ENCODE results near the gene BCDIN3D. TPM values are rescaled to one million over a fixed set of nuclear protein-coding genes. Genes with fewer than 3 reads are reported as not detected.

BCDIN3D gene
- total and polyA plus RNA-seq, 10 of the 15 experiments (the other 5 are each of a cell fraction or from before 2014, with no cell fraction given) = 3.7 to 7.2 (median 6.4) TPM

DNA sequence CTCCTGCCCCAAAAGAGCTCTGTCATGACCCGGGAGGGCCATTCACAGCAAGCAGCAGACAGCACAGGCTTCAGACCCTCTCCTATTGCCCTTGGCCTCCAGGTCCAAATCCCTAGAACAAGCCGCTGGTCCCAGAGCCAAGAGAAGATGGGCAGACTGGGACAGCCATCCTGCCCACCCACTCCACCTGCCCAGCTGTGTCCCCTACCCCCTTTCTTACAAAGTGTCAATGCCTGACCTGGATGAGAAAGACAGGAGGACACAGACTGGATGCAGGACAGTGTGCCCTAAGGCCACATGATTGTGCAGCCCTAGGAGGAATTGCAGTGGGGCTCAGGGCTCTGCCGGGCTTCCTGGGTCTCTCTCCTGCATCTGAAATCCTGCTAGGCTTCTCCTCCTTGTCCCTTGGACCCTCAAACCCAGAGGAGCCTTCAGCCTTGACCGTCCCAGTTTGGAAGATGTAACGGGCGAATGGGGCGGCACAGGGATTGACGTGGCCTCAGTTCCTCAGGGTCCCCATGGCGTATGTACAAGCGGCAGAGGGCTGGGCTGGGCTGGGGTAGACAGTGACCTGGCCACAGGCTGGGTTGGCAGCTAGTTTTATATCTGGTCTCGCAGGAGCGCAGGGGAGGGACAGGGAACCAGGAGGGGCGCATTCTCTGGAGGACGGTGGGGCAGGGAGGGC lies 27.1 kb upstream of the BCDIN3D start:
- Histone ChIP-seq H3K36me3 (ENCODE audit: control insufficient read depth in 2 of 2, insufficient read depth in 2 of 2, low read length in 1 of 2) (no peaks in the 10 kb centered on the region), H3K27ac (ENCODE audit: control insufficient read depth, insufficient read depth) (no peak overlapping the region), H3K79me2 (ENCODE audit: control insufficient read depth, insufficient read depth, low read length) (no peaks in the 10 kb centered on the region), H3K4me1 (ENCODE audit: control insufficient read depth, insufficient read depth, low read length) (no peaks in the 10 kb centered on the region), H2AFZ (ENCODE audit: control insufficient read depth, low read depth, low read length) (no peak overlapping the region), H3K4me2 (ENCODE audit: control insufficient read depth, insufficient read depth) (no peak overlapping the region), H3K27me3 (replicated peaks in 1 of 2; ENCODE audit: control insufficient read depth in 2 of 2, insufficient read depth in 2 of 2, low read length in 1 of 2) (no peaks in the 10 kb centered on the region; a peak in 2 of 4 replicates), H3K9ac (ENCODE audit: control insufficient read depth, insufficient read depth, low read length) (no peak overlapping the region), H3K4me3 (no peak overlapping the region), H4K20me1 (ENCODE audit: control insufficient read depth, insufficient read depth) (0 out of 2 replicates have a peak, but pooled peaks cover 2% of the 10 kb centered on the region), H3K9me3 (replicated peaks; ENCODE audit: control insufficient read depth, insufficient read depth, low read length) (no peaks in the 10 kb centered on the region)
- 49% methylated on average over 14 of the region's 14 CpGs for WGBS (ENCODE audit: insufficient coverage, insufficient replicate concordance, low lambda C conversion rate, missing lambda C conversion rate)
- ChIA-PET CTCF (interaction anchor here (0.6 to 2.1 kb wide), 2 partner anchors 76 to 233 kb away, joined by 3 to 8 read pairs; no protein-coding TSS in a partner anchor), SMC1A (ENCODE audit: uncharacterized antibody, unreplicated experiment) (no interaction called here), RAD21 (ENCODE audit: unreplicated experiment) (interaction anchor here (1.4 kb wide), 1 partner anchor 129 kb away, joined by 3 read pairs; the partner anchor contains the start of gene TMBIM6), POLR2A (no interaction called here)
- ATAC-seq (no peak), FAIRE-seq (no peak), DNase-seq (ENCODE audit: low read depth, low spot score) (no peak)
- TF ChIP-seq SMARCA5 (IDR thresholded peaks at IDR 0.05) (no peak), BACH1 (IDR thresholded peaks at IDR 0.05; ENCODE audit: borderline replicate concordance) (no peak), BCL11A (IDR thresholded peaks at IDR 0.05; ENCODE audit: low read depth, low read length) (no peak), POLR2A (IDR thresholded peaks at IDR 0.05; ENCODE audit: low read depth, low read length) (no peak), KDM1A (IDR thresholded peaks at IDR 0.05; ENCODE audit: borderline replicate concordance) (no peak), CBX3 (IDR thresholded peaks at IDR 0.05; ENCODE audit: borderline replicate concordance, low read depth) (no peak)
- TF ChIP-seq, protein P1, sequence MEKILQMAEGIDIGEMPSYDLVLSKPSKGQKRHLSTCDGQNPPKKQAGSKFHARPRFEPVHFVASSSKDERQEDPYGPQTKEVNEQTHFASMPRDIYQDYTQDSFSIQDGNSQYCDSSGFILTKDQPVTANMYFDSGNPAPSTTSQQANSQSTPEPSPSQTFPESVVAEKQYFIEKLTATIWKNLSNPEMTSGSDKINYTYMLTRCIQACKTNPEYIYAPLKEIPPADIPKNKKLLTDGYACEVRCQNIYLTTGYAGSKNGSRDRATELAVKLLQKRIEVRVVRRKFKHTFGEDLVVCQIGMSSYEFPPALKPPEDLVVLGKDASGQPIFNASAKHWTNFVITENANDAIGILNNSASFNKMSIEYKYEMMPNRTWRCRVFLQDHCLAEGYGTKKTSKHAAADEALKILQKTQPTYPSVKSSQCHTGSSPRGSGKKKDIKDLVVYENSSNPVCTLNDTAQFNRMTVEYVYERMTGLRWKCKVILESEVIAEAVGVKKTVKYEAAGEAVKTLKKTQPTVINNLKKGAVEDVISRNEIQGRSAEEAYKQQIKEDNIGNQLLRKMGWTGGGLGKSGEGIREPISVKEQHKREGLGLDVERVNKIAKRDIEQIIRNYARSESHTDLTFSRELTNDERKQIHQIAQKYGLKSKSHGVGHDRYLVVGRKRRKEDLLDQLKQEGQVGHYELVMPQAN (conservative IDR thresholded peaks at IDR 0.05) = no peak
- TF ChIP-seq, protein P2, sequence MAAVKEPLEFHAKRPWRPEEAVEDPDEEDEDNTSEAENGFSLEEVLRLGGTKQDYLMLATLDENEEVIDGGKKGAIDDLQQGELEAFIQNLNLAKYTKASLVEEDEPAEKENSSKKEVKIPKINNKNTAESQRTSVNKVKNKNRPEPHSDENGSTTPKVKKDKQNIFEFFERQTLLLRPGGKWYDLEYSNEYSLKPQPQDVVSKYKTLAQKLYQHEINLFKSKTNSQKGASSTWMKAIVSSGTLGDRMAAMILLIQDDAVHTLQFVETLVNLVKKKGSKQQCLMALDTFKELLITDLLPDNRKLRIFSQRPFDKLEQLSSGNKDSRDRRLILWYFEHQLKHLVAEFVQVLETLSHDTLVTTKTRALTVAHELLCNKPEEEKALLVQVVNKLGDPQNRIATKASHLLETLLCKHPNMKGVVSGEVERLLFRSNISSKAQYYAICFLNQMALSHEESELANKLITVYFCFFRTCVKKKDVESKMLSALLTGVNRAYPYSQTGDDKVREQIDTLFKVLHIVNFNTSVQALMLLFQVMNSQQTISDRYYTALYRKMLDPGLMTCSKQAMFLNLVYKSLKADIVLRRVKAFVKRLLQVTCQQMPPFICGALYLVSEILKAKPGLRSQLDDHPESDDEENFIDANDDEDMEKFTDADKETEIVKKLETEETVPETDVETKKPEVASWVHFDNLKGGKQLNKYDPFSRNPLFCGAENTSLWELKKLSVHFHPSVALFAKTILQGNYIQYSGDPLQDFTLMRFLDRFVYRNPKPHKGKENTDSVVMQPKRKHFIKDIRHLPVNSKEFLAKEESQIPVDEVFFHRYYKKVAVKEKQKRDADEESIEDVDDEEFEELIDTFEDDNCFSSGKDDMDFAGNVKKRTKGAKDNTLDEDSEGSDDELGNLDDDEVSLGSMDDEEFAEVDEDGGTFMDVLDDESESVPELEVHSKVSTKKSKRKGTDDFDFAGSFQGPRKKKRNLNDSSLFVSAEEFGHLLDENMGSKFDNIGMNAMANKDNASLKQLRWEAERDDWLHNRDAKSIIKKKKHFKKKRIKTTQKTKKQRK (IDR thresholded peaks at IDR 0.05; ENCODE audit: low read depth, low read length) = no peak
- TF ChIP-seq, protein P3, sequence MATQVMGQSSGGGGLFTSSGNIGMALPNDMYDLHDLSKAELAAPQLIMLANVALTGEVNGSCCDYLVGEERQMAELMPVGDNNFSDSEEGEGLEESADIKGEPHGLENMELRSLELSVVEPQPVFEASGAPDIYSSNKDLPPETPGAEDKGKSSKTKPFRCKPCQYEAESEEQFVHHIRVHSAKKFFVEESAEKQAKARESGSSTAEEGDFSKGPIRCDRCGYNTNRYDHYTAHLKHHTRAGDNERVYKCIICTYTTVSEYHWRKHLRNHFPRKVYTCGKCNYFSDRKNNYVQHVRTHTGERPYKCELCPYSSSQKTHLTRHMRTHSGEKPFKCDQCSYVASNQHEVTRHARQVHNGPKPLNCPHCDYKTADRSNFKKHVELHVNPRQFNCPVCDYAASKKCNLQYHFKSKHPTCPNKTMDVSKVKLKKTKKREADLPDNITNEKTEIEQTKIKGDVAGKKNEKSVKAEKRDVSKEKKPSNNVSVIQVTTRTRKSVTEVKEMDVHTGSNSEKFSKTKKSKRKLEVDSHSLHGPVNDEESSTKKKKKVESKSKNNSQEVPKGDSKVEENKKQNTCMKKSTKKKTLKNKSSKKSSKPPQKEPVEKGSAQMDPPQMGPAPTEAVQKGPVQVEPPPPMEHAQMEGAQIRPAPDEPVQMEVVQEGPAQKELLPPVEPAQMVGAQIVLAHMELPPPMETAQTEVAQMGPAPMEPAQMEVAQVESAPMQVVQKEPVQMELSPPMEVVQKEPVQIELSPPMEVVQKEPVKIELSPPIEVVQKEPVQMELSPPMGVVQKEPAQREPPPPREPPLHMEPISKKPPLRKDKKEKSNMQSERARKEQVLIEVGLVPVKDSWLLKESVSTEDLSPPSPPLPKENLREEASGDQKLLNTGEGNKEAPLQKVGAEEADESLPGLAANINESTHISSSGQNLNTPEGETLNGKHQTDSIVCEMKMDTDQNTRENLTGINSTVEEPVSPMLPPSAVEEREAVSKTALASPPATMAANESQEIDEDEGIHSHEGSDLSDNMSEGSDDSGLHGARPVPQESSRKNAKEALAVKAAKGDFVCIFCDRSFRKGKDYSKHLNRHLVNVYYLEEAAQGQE (IDR thresholded peaks at IDR 0.05; ENCODE audit: low read depth, low read length) = no peak
- in situ Hi-C loops (cut with MboI) (no loop called here), intact Hi-C loops (cut with micrococcal nuclease; ENCODE audit: unreplicated experiment) (loop anchor here (5.0 to 10.0 kb wide), 2 partner anchors 185 to 202 kb away; partner anchors contain the start of gene ASIC1)
- no TSS peak for BruUV-seq (replicated peaks)
